Rectal smooth muscle tissue (tissue), 1 donor: Measurements from ENCODE around the gene CNTFR.

ENCODE experiments used
- H3K27ac ChIP-seq: one replicate; pipeline ENCODE4 v1.7.0; 2013; ENCODE audit warnings: low read depth, low read length, inconsistent platforms
- H3K27me3 ChIP-seq: one replicate; pipeline ENCODE4 v1.7.0; 2013; ENCODE audit warnings: low read length; ENCODE audit not compliant: control insufficient read depth, insufficient read depth
- H3K36me3 ChIP-seq: one replicate; pipeline ENCODE4 v1.7.0; 2013; ENCODE audit warnings: low read length; ENCODE audit not compliant: control insufficient read depth, insufficient read depth
- H3K4me1 ChIP-seq: one replicate; pipeline ENCODE4 v1.7.0; 2013; ENCODE audit warnings: low read length; ENCODE audit not compliant: control insufficient read depth, insufficient read depth
- H3K4me3 ChIP-seq: one replicate; pipeline ENCODE4 v1.7.0; 2013; ENCODE audit warnings: low read length
- H3K9ac ChIP-seq: one replicate; pipeline ENCODE4 v1.7.0; 2013; ENCODE audit warnings: low read length

CNTFR gene

DNA sequence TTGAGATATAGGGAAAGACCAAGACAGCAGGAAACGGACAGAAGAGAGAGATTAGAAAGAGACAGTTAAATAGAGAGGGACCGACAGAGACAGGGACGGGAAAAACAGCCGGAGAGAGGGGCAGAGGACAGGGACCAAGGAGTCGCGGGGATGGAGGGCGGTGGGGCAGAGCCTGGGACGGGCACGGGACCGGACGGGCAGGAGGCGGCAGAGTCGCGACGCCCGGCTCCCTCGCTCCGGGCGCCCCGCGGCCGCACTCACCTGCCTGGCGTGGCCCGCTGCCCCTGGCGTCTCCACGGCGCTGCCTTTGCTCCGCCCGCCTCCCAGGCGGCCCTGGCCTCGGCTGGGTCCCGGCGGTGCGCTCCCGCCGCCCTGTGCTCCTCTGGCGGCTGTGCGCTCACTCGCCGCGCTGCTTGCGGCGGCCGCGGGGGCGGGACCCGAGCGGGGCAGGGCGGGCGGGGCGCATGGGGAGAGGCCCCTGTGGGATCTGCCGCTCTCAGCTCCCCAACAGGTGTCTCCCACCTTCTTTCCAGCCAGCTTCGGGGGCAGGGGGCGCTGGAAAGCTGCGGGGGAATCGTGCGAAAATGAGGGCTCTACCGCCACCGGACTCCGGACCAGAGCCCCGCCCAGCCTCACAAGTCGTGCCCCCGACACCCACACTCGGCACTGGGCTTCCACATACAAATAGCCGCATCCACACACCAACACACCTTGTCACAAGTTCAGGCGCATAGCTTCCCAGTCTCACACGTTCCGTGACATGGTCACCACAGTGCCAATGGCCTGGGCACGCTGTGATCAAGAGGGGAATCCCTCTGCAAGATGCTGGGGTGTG lies 39.3 kb upstream of the CNTFR start, which contains the start of gene ARID3C:
ARID3C (minus strand) TSS at position 411 of the 835 bp plus-strand sequence. CDS start 1,052 bp downstream, outside the sequence.
- Histone ChIP-seq H3K4me3 (peak within 1 kb of the TSS; percentile 53), H3K9ac (no peak within 1 kb of the TSS), H3K27ac (no peak within 1 kb of the TSS), H3K27me3 (peaks cover 56% of the 10 kb centered on the region), H3K36me3 (no peaks in the 10 kb centered on the region), H3K4me1 (peaks cover 5% of the 10 kb centered on the region)

DNA sequence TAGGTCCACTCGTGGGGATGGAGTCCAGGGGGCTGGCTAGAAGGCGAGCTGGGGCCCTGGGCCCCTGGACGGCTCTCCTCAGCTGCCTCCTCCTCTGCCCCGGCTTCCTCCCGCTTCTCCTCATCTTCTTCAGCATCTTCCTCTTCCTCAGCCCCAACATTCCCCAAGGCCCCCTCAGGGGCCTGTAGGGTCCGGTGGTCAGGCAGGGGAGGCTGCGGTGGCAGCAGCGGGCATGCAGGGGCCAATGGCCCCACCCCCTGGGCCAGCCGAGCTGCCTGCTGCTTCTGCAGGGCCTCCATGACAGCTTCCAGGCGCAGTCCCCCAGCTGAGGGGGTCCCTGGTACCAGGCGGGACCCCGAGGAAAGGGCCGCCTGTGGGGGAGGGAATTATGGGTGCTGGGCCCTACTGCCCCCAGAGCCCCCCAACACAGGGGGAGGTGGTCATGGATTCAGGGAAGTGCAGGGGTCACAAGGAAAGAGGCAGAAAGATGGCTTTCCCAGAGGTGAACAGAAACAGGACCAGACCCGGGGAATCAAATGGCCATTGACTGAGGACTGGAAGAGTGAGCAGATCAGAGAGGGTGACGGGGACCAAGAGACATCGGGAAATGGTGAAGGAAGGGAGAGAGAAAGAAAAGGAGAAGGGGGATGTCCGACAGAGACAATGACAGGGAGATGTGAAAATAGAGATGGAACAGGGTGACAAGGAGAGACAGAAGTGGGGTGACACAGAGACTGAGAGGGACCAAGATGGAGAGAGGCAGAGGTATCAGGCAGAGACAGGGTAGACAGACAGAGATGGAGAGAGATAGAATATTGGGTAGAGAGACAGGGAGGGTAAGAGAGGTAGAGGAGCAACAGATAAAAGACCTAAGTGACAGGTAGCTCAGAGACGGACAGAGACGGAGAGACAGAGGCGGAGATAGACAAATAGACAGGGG lies 38.5 kb upstream of the CNTFR start:
- Histone ChIP-seq H3K9ac (no peak overlapping the region), H3K4me1 (peaks cover 5% of the 10 kb centered on the region), H3K27ac (no peak overlapping the region), H3K36me3 (no peaks in the 10 kb centered on the region), H3K27me3 (peaks cover 62% of the 10 kb centered on the region), H3K4me3 (peak overlapping the region; percentile 53)

DNA sequence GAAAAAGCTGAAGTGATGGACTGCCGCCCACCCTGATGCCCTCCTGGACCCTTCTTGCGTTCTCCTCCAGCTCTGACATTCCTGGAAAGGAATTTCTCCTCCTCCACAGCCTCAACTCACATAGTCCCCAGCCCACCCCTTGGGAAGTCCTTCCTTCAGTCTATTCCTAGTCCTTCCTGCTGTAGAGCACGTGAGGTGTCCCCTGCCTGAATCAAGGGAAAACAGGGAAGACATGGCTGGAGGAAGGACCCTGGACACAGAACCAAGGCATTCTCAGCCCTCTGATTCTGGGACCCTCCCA lies 35.6 kb upstream of the CNTFR start:
- Histone ChIP-seq H3K4me3 (no peak overlapping the region), H3K27me3 (peaks cover 62% of the 10 kb centered on the region), H3K36me3 (no peaks in the 10 kb centered on the region), H3K4me1 (peaks cover 9% of the 10 kb centered on the region), H3K9ac (no peak overlapping the region), H3K27ac (no peak overlapping the region)

DNA sequence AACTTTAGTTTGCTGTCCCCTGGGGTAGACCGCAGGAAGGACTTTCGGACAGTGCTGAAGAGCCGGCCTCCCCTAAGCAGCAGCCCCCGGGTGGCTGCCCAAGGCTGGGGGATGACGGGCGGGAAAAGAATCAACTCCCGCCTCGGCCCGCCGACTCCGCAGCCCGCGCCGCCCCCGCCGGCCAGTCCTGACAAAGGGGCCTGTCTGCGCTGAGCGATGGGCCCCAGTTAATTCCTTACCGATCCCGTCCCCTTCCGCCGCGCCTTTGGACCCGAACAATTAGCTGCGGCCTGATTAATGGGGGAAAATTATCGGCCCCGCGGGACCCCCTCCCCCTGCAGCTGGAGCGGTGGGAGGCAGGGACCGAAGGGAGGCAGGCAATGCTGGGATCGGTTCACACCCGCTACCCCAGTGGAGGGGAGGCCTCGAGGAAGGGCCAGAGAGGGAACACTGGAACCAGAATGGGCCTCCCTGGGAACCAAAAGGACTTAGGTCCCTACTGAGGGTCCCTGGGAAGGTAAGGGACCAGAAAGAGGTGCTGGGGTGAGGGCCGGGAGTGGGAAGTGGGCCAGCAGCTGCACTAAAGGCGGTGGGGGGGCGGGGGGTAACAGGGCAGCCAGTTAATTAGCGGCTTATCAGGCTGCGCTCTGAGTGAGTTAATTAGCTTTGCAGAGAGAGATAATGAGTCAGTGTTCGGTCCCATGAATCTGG lies 35.1 kb upstream of the CNTFR start:
- H3K27me3 ChIP-seq = peaks cover 58% of the 10 kb centered on the region
- peaks cover 12% of the 10 kb centered on the region for H3K4me1 ChIP-seq
- no peaks in the 10 kb centered on the region for H3K36me3 ChIP-seq
- no peak overlapping the region for H3K4me3 ChIP-seq
- H3K9ac ChIP-seq = no peak overlapping the region
- no peak overlapping the region for H3K27ac ChIP-seq

- no peaks in the 10 kb centered on the region for H3K36me3 ChIP-seq
- no peak overlapping the region for H3K27ac ChIP-seq
- H3K27me3 ChIP-seq = peaks cover 51% of the 10 kb centered on the region
- H3K4me3 ChIP-seq = no peak overlapping the region
- H3K9ac ChIP-seq = no peak overlapping the region
- H3K4me1 ChIP-seq = peaks cover 14% of the 10 kb centered on the region
Measured at GRCh38 chr9:34623374-34624235, 34.1 kb upstream of the CNTFR start.

DNA sequence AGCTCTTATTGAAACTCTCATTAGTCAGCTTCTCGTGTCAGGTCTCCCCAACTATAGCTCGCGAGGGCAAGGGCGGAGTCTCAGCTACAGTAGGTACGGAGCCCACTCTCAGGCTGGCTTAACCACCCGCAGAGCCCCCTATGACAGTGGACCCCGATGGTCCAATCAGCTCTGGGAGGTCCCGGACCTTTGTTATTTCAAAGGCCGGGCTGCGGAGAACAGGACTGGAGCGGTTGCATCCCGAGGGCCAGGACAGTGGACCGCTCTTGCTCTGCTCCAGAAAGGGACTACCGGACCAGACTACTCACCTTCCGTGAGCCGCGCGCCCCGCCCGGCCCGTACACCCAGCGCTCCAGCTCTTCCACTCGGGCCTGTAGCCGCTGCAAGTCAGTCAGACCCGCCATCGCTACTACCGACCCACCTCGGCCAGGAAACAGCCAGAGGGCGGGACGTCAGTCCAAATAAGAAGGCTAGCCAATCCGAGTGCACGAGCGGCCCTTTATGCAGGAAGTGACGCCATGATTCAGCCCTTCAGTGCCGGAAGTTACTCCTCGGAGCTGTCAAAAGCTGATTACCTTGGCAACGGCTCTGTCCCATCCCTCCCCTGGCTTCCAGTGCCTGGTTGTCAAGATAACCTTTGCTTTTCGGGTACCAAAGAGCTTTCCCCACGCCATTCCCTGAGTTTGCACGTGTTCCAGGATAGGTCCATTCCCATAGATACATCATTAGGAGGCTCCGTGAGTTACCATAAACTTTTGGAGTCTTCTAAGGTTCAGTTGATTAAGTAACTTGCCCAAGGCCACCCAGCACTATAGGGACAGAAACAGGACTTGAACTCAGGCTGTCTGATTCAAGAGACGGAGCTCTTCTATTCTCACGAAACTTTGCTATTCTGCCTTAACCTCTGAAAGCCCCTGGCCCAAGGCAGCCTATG lies 30.8 kb upstream of the CNTFR start, which contains the start of gene DCTN3:
DCTN3 (minus strand) TSS at position 435 of the 934 bp plus-strand sequence; CDS start at position 404, 31 bp downstream.
- H3K9ac ChIP-seq = peak within 1 kb of the TSS; percentile 25
- peaks cover 21% of the 10 kb centered on the region for H3K27me3 ChIP-seq
- H3K36me3 ChIP-seq = peaks cover 20% of the 10 kb centered on the region
- peaks cover 11% of the 10 kb centered on the region for H3K4me1 ChIP-seq
- H3K27ac ChIP-seq = no peak within 1 kb of the TSS
- peak within 1 kb of the TSS; percentile 94 for H3K4me3 ChIP-seq

DNA sequence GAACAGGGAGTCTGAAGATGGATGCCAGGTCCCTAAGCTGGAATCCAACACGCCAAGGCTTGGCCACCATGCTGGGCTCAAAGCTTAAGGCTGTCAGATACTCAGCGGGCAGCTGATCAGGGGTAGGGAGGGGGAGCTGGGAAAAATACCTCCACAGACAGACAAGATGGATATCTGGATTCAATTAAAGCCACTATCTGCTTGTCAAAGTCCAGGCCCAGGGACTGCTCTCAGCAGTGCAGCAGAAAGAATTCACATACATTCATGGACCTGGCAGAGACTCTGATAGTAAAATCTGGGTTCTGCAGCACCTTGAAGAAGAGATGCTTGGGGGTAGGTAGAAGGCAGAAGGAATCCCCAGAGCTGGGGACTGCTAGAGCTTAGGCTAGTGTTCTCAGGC lies 25.6 kb upstream of the CNTFR start:
- Histone ChIP-seq H3K4me1 (peaks cover 13% of the 10 kb centered on the region), H3K27me3 (no peaks in the 10 kb centered on the region), H3K27ac (no peak overlapping the region), H3K9ac (no peak overlapping the region), H3K36me3 (peaks cover 28% of the 10 kb centered on the region), H3K4me3 (no peak overlapping the region)

GRCh38 chr9:34612788-34613390 lies 23.4 kb upstream of the CNTFR start:
- Histone ChIP-seq H3K4me3 (peak overlapping the region; percentile 93), H3K36me3 (peaks cover 27% of the 10 kb centered on the region), H3K27me3 (no peaks in the 10 kb centered on the region), H3K9ac (no peak overlapping the region), H3K4me1 (peaks cover 6% of the 10 kb centered on the region), H3K27ac (peak overlapping the region; percentile 71)

DNA sequence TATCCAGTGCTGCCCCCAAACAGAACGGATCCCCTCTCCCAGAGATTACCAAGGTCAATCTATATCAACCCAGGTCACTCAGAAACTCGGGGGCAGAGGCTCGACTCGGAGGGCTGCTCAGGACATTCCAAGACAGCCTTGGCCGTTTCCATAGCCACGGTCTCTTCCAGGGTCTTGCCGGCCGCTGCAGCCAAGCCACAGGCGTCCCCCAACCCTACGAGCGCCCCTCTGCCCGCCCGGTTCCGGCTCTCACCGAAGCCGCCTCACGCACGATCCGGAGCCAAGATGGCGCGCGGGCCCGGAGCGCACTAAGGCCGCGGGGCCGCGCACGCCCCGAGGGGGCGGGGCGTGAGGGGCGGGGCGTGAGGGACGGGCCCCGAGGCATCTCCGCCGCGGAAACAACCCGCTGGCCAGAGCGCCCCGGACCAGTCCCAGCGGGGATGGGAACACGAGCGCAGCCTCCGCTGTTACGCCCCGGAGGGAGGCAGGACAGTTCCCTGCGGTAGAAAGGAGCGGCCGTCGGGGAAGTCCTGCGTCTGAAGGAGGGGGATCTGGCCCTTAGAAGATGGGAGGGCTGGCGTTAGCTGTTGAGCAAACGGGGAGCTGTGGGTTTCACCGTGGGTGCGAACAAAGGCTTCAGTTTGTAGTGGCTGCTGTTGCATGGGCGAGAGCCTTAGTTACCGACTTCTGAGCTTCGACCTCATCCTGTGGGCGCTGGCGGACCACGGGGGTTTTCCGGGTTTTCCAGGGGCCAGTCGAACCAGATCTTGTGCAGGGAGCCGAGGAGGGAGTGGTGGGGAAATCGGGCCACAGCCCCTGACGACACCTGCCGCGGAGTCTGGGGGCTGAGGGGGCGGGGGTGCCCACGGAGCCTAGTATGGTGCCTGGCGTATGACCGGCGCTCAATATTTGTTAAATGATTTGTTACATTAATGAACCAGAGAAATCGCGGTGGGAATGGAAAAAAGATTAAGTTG lies 22.6 kb upstream of the CNTFR start, which contains the start of gene RPP25L:
RPP25L (minus strand) TSS at position 287 of the 977 bp plus-strand sequence. CDS start 801 bp downstream, outside the sequence.
- Histone ChIP-seq H3K27ac (peak within 1 kb of the TSS; percentile 82), H3K36me3 (peaks cover 20% of the 10 kb centered on the region), H3K4me1 (peaks cover 6% of the 10 kb centered on the region), H3K27me3 (no peaks in the 10 kb centered on the region), H3K4me3 (peak within 1 kb of the TSS; percentile 93), H3K9ac (peak within 1 kb of the TSS; percentile 83)
